ENCODE measurements around the gene NOVA2. TPM values are rescaled to one million over a fixed set of nuclear protein-coding genes. Genes with fewer than 3 reads are reported as not detected.

The NOVA2 gene
- total and polyA plus RNA-seq, 10 donors: 0.42 to 12.5 (median 3.7) TPM

GRCh38 chr19:45976178-45976577 is 2.5 kb upstream of the NOVA2 start:
- no peak for DNase-seq
- peaks cover 2 to 29% (median 25%) of the 10 kb centered on the region in 6 donors for H3K4me1 ChIP-seq
- H3K27ac ChIP-seq: no peak overlapping the region
- intact Hi-C loops (cut with DNase I; ENCODE audit: low total_unique reads): no loop called here
- no peak for TF ChIP-seq POLR2A (IDR thresholded peaks at IDR 0.05)
- no peak for TF ChIP-seq POLR2AphosphoS5 (IDR thresholded peaks at IDR 0.05)
- TF ChIP-seq CTCF (IDR thresholded peaks at IDR 0.05 in 8 of 11, conservative IDR thresholded peaks at IDR 0.05 in 3 of 11): no peak
- H3K4me3 ChIP-seq: no peak overlapping the region
- peaks cover 0 to 61% (median 35%) of the 10 kb centered on the region in 7 donors for H3K27me3 ChIP-seq (replicated peaks in 1 of 7)
- no peaks in the 10 kb centered on the region for H3K36me3 ChIP-seq
- no peaks in the 10 kb centered on the region for H3K9me3 ChIP-seq
- WGBS, 5 donors: 51 to 56% (median 54%) methylated on average over 12 to 14 of the region's 14 CpGs

DNA sequence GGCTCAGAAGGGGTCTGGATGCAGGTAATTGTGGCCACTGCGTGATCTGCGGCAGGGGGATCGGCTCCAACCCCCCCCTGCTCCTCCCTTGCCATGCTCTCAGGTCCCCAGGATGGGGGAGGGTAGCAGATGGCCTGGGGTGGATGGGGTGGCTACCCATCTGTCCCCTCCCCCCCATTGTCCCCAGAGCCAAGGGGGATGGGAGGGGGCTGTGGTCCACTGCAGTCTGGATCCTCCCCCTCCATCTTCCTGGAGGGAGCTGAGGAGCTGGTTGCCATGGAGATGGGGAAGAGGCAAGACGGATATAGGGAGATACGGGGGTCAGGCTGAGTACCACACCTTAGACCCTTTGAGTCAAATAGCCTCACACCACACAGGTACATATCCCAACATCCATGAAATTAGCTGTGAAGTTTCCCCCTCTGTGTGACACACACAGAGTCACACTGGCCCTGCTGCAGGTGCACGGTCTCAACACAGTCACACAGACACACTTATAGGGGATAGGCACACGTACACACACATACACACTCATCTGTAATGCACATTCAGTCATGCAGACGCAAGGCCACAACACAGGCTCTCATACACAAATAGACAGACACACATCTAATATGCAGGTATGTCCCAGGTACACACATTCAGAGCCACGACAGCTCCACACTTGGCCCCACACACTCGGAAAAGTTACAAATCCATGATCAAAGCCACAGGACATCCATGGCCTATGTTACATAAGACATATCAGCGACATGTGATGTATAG is 1.8 kb upstream of the NOVA2 start:
- intact Hi-C loops (cut with DNase I; ENCODE audit: low total_unique reads): no loop called here
- Histone ChIP-seq H3K9me3 (no peaks in the 10 kb centered on the region), H3K27ac (no peak overlapping the region), H3K36me3 (no peaks in the 10 kb centered on the region), H3K4me3 (no peak overlapping the region), H3K27me3 (replicated peaks in 1 of 7) (peaks cover 0 to 68% (median 37%) of the 10 kb centered on the region in 7 donors), H3K4me1 (peaks cover 6 to 36% (median 28%) of the 10 kb centered on the region in 6 donors)
- DNase-seq: no peak
- WGBS, 5 donors: 74 to 82% (median 75%) methylated on average over 9 to 11 of the region's 11 CpGs
- TF ChIP-seq CTCF (IDR thresholded peaks at IDR 0.05 in 8 of 11, conservative IDR thresholded peaks at IDR 0.05 in 3 of 11) (no peak), POLR2AphosphoS5 (IDR thresholded peaks at IDR 0.05) (no peak), POLR2A (IDR thresholded peaks at IDR 0.05) (no peak)

DNA sequence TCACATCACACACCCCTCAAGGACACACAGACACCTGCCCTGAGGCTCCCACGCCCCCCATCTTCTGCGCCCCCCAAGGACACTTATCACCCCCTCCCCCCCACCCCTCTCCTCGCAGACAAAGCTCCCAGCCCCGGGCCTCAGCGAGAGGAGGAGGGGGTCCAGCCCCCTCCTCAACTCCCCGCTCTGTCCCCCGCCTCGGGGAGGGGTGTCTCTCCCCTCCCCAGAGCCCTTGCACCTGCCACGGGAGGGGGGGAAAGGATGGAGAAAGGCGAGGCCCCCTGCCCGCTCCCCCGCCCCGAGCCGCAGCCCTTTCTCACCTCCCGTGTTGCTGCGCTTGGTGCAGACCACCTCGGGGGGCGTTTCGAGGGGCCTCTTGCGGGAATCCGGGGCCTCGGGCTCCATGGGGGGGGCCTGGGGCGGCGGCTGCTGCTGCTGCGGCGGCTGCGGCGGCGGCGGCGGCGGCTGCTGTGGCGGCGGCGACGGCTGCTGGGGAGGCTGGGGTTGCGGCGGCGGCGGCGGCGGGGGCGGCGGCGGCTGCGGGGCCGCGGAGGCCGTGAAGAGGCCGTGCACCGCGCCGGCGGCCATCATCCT is 621 bp downstream of the NOVA2 start:
- TF ChIP-seq POLR2A (IDR thresholded peaks at IDR 0.05): no peak
- TF ChIP-seq POLR2AphosphoS5 (IDR thresholded peaks at IDR 0.05): no peak
- no peak for TF ChIP-seq CTCF (IDR thresholded peaks at IDR 0.05 in 8 of 11, conservative IDR thresholded peaks at IDR 0.05 in 3 of 11)
- intact Hi-C loops (cut with DNase I; ENCODE audit: low total_unique reads): no loop called here
- Histone ChIP-seq H3K27ac (peak overlapping the region in 2 of 8 donors; percentile 31 to 48), H3K4me1 (peaks cover 6 to 40% (median 28%) of the 10 kb centered on the region in 6 donors), H3K27me3 (replicated peaks in 1 of 7) (peaks cover 0 to 92% (median 42%) of the 10 kb centered on the region in 7 donors), H3K4me3 (peak overlapping the region in 7 of 8 donors; percentile 18 to 70 (median 28)), H3K36me3 (no peaks in the 10 kb centered on the region), H3K9me3 (no peaks in the 10 kb centered on the region)
- DNase-seq: no peak
- WGBS, 5 donors: 3 to 8% (median 3%) methylated on average over 7 to 46 of the region's 54 CpGs
